NCI-H524 (cell line): ENCODE results near the gene ADARB1.

Source experiments
- DNase-seq, 2 experiments: peaks; one replicate each; lab custom pipeline; 2025; lab: John Stamatoyannopoulos, UW

ADARB1 gene

GRCh38 chr21:45093035-45093532, 18.7 kb downstream of the ADARB1 start:
- peak in 1 of 2 experiments; percentile 23 for DNase-seq

GRCh38 chr21:45094412-45094811, 20.0 kb downstream of the ADARB1 start:
- DNase-seq = no peak

GRCh38 chr21:45095505-45095904, 21.1 kb downstream of the ADARB1 start:
- DNase-seq = no peak

GRCh38 chr21:45096217-45096616, 21.8 kb downstream of the ADARB1 start:
- DNase-seq = peak in 1 of 2 experiments; percentile 60

GRCh38 chr21:45097827-45098387, 23.5 kb downstream of the ADARB1 start:
- peak; percentile 43 to 80 for DNase-seq

GRCh38 chr21:45098867-45099266, 24.5 kb downstream of the ADARB1 start:
- peak; percentile 65 to 88 for DNase-seq

GRCh38 chr21:45099571-45099970, 25.2 kb downstream of the ADARB1 start:
- no peak for DNase-seq

GRCh38 chr21:45100866-45101265, 26.5 kb downstream of the ADARB1 start:
- DNase-seq = no peak

- DNase-seq = no peak
Observed at GRCh38 chr21:45102391-45102932, 28.1 kb downstream of the ADARB1 start.

GRCh38 chr21:45103971-45104520, 29.7 kb downstream of the ADARB1 start:
- DNase-seq = no peak

GRCh38 chr21:45104560-45104959, 30.2 kb downstream of the ADARB1 start:
- no peak for DNase-seq

- DNase-seq = no peak
Observed at GRCh38 chr21:45105906-45106485, 31.6 kb downstream of the ADARB1 start.

GRCh38 chr21:45108034-45108790, 33.8 kb downstream of the ADARB1 start:
- DNase-seq = no peak

- no peak for DNase-seq
Observed at GRCh38 chr21:45108808-45109781, 34.7 kb downstream of the ADARB1 start.

- DNase-seq = no peak
Observed at GRCh38 chr21:45109831-45110492, 35.6 kb downstream of the ADARB1 start.

- peak; percentile 51 to 70 for DNase-seq
Observed at GRCh38 chr21:45110873-45111624, 36.7 kb downstream of the ADARB1 start.

- peak; percentile 21 to 75 for DNase-seq
Observed at GRCh38 chr21:45111703-45112102, 37.3 kb downstream of the ADARB1 start.

GRCh38 chr21:45112371-45112770, 38.0 kb downstream of the ADARB1 start:
- no peak for DNase-seq

- DNase-seq = no peak
Observed at GRCh38 chr21:45113543-45113942, 39.2 kb downstream of the ADARB1 start.

GRCh38 chr21:45114072-45114471, 39.7 kb downstream of the ADARB1 start:
- no peak for DNase-seq
